Heart left ventricle (tissue), 16 donors: Measurements from ENCODE around the gene KCNQ1. TPM values are rescaled to one million over a fixed set of nuclear protein-coding genes. Genes with fewer than 3 reads are reported as not detected.

ENCODE experiments used
- ATAC-seq, 4 donors: fragments of 200-7000 bp; cut with Tn5 transposase; one replicate each; pipeline ENCODE4 v1.9.1; 2020 to 2022; ENCODE audit warnings: moderate library complexity in 4 of 4, mild to moderate bottlenecking in 3 of 4, moderate number of reproducible peaks in 1 of 4
- DNase-seq, 5 donors: peaks; one replicate each; pipeline ENCODE4 v3.0.0-alpha.2; 2020
- H3K27ac ChIP-seq, 12 donors: fragments of 200-600 bp; sonication (generic) in 4 of 12; one replicate each; pipeline versions ENCODE4 v1.5.0 to v1.8.0; 2016 to 2022; ENCODE audit warnings: mild to moderate bottlenecking in 2 of 12
- H3K27me3 ChIP-seq, 9 donors: fragments of 200-600 bp; sonication (generic) in 2 of 9; one replicate each; pipeline versions ENCODE4 v1.5.1 to v1.8.0; 2016 to 2022; ENCODE audit warnings: mild to moderate bottlenecking in 3 of 9
- H3K36me3 ChIP-seq, 9 donors: fragments of 200-600 bp; sonication (generic) in 2 of 9; one replicate each; pipeline versions ENCODE4 v1.5.0 to v1.8.0; 2018 to 2022; ENCODE audit warnings: mild to moderate bottlenecking in 2 of 9
- H3K4me1 ChIP-seq, 12 donors: fragments of 200-600 bp; sonication (generic) in 4 of 12; one replicate each; pipeline versions ENCODE4 v1.5.0 to v1.8.0; 2016 to 2022; ENCODE audit warnings: mild to moderate bottlenecking in 3 of 12
- H3K4me3 ChIP-seq, 12 donors: fragments of 200-600 bp; sonication (generic) in 4 of 12; one replicate each; pipeline versions ENCODE4 v1.5.0 to v1.8.0; 2017 to 2022; ENCODE audit warnings: mild to moderate bottlenecking in 9 of 12, moderate library complexity in 4 of 12
- H3K9me3 ChIP-seq, 12 donors: fragments of 200-600 bp; sonication (generic) in 4 of 12; one replicate each; pipeline versions ENCODE4 v1.5.0 to v1.8.0; 2016 to 2022; ENCODE audit warnings: mild to moderate bottlenecking in 1 of 12
- CTCF ChIP-seq, 12 donors: fragments of 200-600 bp; sonication (generic) in 4 of 12; IDR thresholded peaks; one replicate each; pipeline versions ENCODE4 v1.5.0 to v1.8.0; 2018 to 2022; ENCODE audit warnings: antibody characterized with exemption in 12 of 12, mild to moderate bottlenecking in 5 of 12
- POLR2A ChIP-seq, 2 donors: fragments of 450-650 bp; IDR thresholded peaks; one replicate each; pipeline ENCODE4 v1.6.1; 2017; ENCODE audit warnings: antibody characterized with exemption in 2 of 2, mild to moderate bottlenecking in 2 of 2, moderate library complexity in 2 of 2
- WGBS, 4 donors: extraction: QIAGEN DNeasy Blood & Tissue Kit in 2 of 4; methylation state at CpG; one replicate each; pipeline versions ENCODE4 v1.1.5 to v1.1.7; 2013 to 2018; 5-methylcytosine and 5-hydroxymethylcytosine counted together
- intact Hi-C, 10 donors: fragments of 100-400 bp; cut with DNase I; formaldehyde crosslinking; loops; one replicate each; pipeline versions ENCODE4 v1.11.1 to v1.14.2; 2022
- polyA plus RNA-seq, 2 donors: library from polyadenylated mRNA; stranded (reverse); fragments of 200-250 nt; gene quantifications; one replicate each; pipeline ENCODE4 v1.2.3, GENCODE V29; 2013
- total RNA-seq, 9 donors: library from RNA; depleted of rRNA in 2 of 9; stranded (reverse); fragments of >200 nt in 2 of 9; fragmentation: NEBNext Ultra II Directional in 3 of 9; extraction: Animal tissue kit (Norgen Biotek cat#: 25700) in 3 of 9; gene quantifications; one replicate each; pipeline versions ENCODE4 v1.1.0 to v1.2.4, GENCODE V29; 2016 to 2023
- donor health status: ischemic (EF 13 %, LVEDD 7.1; RV severe dilation, severe dysfunction).
- donor health status: healthy with polysubstance abuse.
- donor health status: DM: no; HTN: yes; CAD: no.
- donor health status: DM: no; HTN: no; CAD: no.
- donor health status: ischemic (EF 25% LVEDD 6.9; RV normal size, moderate dysfunction).
- donor health status: ischemic (EF 25% LVEDD 5.7; RV mildly dilated, moderate dysfunction).
- donor health status: healthy.
- donor health status: DM: yes; HTN: yes; CAD: no.
- donor health status: ischemic (EF 35%, LVEDD 5.7; RV mildly dilated, moderate dysfunction).
- donor health status: nonischemic (EF 11% LVEDD 7.7; RV severe dilation, severe dysfunction).
- donor health status: DM: yes; HTN: yes; CAD: no.
- donor health status: PGD.
- donor health status: ischemic (EF 29% LVEDD 5.4; RV normal size, mild dysfunction).
- donor health status: nonischemic (EF 23%, LVEDD 6.1; RV moderate dilation, normal function).

The KCNQ1 gene
- total and polyA plus RNA-seq, 11 donors = 18.6 to 42.4 (median 31.4) TPM

- Histone ChIP-seq H3K4me3 (peak overlapping the region; percentile 22 to 49 (median 38)), H3K36me3 (no peaks in the 10 kb centered on the region), H3K9me3 (no peaks in the 10 kb centered on the region), H3K27me3 (peaks cover 0 to 31% (median 8%) of the 10 kb centered on the region in 9 donors), H3K27ac (no peak overlapping the region), H3K4me1 (peaks cover 0 to 16% (median 5%) of the 10 kb centered on the region in 12 donors)
- intact Hi-C loops = loop anchor here in 1 of 10 donors (10.0 kb wide), 1 partner anchor 48 kb away; no protein-coding TSS in a partner anchor
- no peak for TF ChIP-seq CTCF (IDR thresholded peaks at IDR 0.05)
- no peak for TF ChIP-seq POLR2A (IDR thresholded peaks at IDR 0.05)
- peak in 2 of 4 donors; percentile 31 to 47 for ATAC-seq
- DNase-seq = no peak
- WGBS, 4 donors = 8 to 14% (median 9%) methylated on average over 30 to 96 of the region's 96 CpGs
These were observed 417.8 kb downstream of the KCNQ1 start for GRCh38 chr11:2862395-2863275.

GRCh38 chr11:2863276-2863618 is 418.4 kb downstream of the KCNQ1 start:
- no peak overlapping the region for H3K27ac ChIP-seq
- TF ChIP-seq POLR2A (IDR thresholded peaks at IDR 0.05) (no peak), CTCF (IDR thresholded peaks at IDR 0.05) (no peak)
- H3K36me3 ChIP-seq = no peaks in the 10 kb centered on the region
- no peak for DNase-seq
- H3K4me3 ChIP-seq = peak overlapping the region in 6 of 12 donors; percentile 5 to 49 (median 45)
- ATAC-seq = no peak
- H3K9me3 ChIP-seq = no peaks in the 10 kb centered on the region
- H3K27me3 ChIP-seq = peaks cover 0 to 35% (median 8%) of the 10 kb centered on the region in 9 donors
- 79 to 85% (median 81%) methylated on average over 13 of the region's 13 CpGs for WGBS, 4 donors
- H3K4me1 ChIP-seq = peaks cover 0 to 16% (median 5%) of the 10 kb centered on the region in 12 donors
- intact Hi-C loops = loop anchor here in 1 of 10 donors (10.0 kb wide), 1 partner anchor 48 kb away; no protein-coding TSS in a partner anchor

GRCh38 chr11:2864901-2865300 is 420.1 kb downstream of the KCNQ1 start:
- TF ChIP-seq POLR2A (IDR thresholded peaks at IDR 0.05) (no peak), CTCF (IDR thresholded peaks at IDR 0.05) (no peak)
- DNase-seq (no peak), ATAC-seq (no peak)
- Histone ChIP-seq H3K27ac (no peak overlapping the region), H3K9me3 (no peaks in the 10 kb centered on the region), H3K4me3 (no peak overlapping the region), H3K36me3 (no peaks in the 10 kb centered on the region), H3K27me3 (peaks cover 5 to 52% (median 20%) of the 10 kb centered on the region in 9 donors), H3K4me1 (peaks cover 0 to 28% (median 7%) of the 10 kb centered on the region in 12 donors)
- intact Hi-C loops = loop anchor here in 1 of 10 donors (10.0 kb wide), 1 partner anchor 50 kb away; no protein-coding TSS in a partner anchor
- 85 to 89% (median 86%) methylated on average over 10 of the region's 10 CpGs for WGBS, 4 donors

- H3K27ac ChIP-seq = no peak overlapping the region
- H3K9me3 ChIP-seq = no peaks in the 10 kb centered on the region
- peaks cover 0 to 32% (median 7%) of the 10 kb centered on the region in 12 donors for H3K4me1 ChIP-seq
- no peaks in the 10 kb centered on the region for H3K36me3 ChIP-seq
- no peak for TF ChIP-seq POLR2A (IDR thresholded peaks at IDR 0.05)
- TF ChIP-seq CTCF (IDR thresholded peaks at IDR 0.05) = no peak
- intact Hi-C loops = loop anchor here in 1 of 10 donors (10.0 kb wide), 1 partner anchor 51 kb away; no protein-coding TSS in a partner anchor
- H3K4me3 ChIP-seq = no peak overlapping the region
- DNase-seq = no peak
- 94 to 96% (median 94%) methylated on average over 11 of the region's 11 CpGs for whole genome bisulfite sequencing, 4 donors
- ATAC-seq = no peak
- H3K27me3 ChIP-seq = peaks cover 11 to 64% (median 29%) of the 10 kb centered on the region in 9 donors
These were observed 421.2 kb downstream of the KCNQ1 start for GRCh38 chr11:2865922-2866577.
